Retina (tissue), 1 donor: ENCODE measurements around the gene GM2A.

Experiments
- DNase-seq: peaks from one replicate; pipeline ENCODE4 v3.0.0-alpha.2; 2016

The GM2A gene

GRCh38 chr5:151252762-151253604 lies at the start of gene GM2A:
TSS of gene GM2A (plus strand) at chr5:151253185. CDS start at chr5:151253217, 32 bp downstream.
- peak; percentile 93 for DNase-seq

GRCh38 chr5:151204051-151204450 lies 48.9 kb upstream of the GM2A start:
- DNase-seq, result no peak

- DNase-seq, result no peak
These were observed 47.6 kb upstream of the GM2A start for GRCh38 chr5:151205411-151205810.

GRCh38 chr5:151208481-151208914 lies 44.5 kb upstream of the GM2A start:
- DNase-seq, result no peak

- DNase-seq, result no peak
These were observed 40.6 kb upstream of the GM2A start for GRCh38 chr5:151212406-151212798.

GRCh38 chr5:151213803-151214613 lies 39.0 kb upstream of the GM2A start:
- no peak for DNase-seq

- no peak for DNase-seq
These were observed 38.1 kb upstream of the GM2A start for GRCh38 chr5:151214614-151215545.

- DNase-seq, result no peak
These were observed 37.5 kb upstream of the GM2A start for GRCh38 chr5:151215546-151215880.

GRCh38 chr5:151216781-151217180 lies 36.2 kb upstream of the GM2A start:
- DNase-seq, result no peak

GRCh38 chr5:151218177-151218576 lies 34.8 kb upstream of the GM2A start:
- no peak for DNase-seq

- DNase-seq, result no peak
These were observed 33.8 kb upstream of the GM2A start for GRCh38 chr5:151219138-151219537.

GRCh38 chr5:151219789-151220188 lies 33.2 kb upstream of the GM2A start:
- no peak for DNase-seq

GRCh38 chr5:151221574-151221973 lies 31.4 kb upstream of the GM2A start:
- DNase-seq, result no peak

- no peak for DNase-seq
These were observed 30.8 kb upstream of the GM2A start for GRCh38 chr5:151222054-151222789.

GRCh38 chr5:151222790-151223446 lies 30.1 kb upstream of the GM2A start:
- no peak for DNase-seq

- peak; percentile 91 for DNase-seq
These were observed 29.3 kb upstream of the GM2A start, which contains the start of gene CCDC69 for GRCh38 chr5:151223447-151224264. TSS of gene CCDC69 (minus strand) at chr5:151224092. CDS start at chr5:151223970, 122 bp downstream.

- DNase-seq, result no peak
These were observed 28.6 kb upstream of the GM2A start for GRCh38 chr5:151224372-151224771.

GRCh38 chr5:151225071-151225470 lies 27.9 kb upstream of the GM2A start:
- no peak for DNase-seq

GRCh38 chr5:151225475-151225874 lies 27.5 kb upstream of the GM2A start:
- DNase-seq, result no peak

GRCh38 chr5:151227918-151228447 lies 25.0 kb upstream of the GM2A start:
- no peak for DNase-seq
